Stimulated activated CD4-positive, alpha-beta T cell treated with anti-CD3 and anti-CD28 coated beads, Interleukin-1b, Interleukin-23, amount 100 ng/mL, for 1 hour (primary cell): Measurements from ENCODE around the gene EFEMP2.
A peak's percentile ranks its signal among the peaks of the same experiment; 100 is the strongest.
"Not testable (repeated sequence)": the region's sequence is repeated elsewhere in the genome, so short reads cannot be mapped to it uniquely, and the experiment has no call there.

ENCODE experiments used
- DNase-seq, 2 donors: peaks; one replicate each; pipeline ENCODE4 v3.0.0-alpha.2; 2020; ENCODE audit warnings: low read depth in 2 of 2

Gene EFEMP2

GRCh38 chr11:65854852-65855837 is 17.5 kb downstream of the EFEMP2 start:
- DNase-seq: no peak

DNA sequence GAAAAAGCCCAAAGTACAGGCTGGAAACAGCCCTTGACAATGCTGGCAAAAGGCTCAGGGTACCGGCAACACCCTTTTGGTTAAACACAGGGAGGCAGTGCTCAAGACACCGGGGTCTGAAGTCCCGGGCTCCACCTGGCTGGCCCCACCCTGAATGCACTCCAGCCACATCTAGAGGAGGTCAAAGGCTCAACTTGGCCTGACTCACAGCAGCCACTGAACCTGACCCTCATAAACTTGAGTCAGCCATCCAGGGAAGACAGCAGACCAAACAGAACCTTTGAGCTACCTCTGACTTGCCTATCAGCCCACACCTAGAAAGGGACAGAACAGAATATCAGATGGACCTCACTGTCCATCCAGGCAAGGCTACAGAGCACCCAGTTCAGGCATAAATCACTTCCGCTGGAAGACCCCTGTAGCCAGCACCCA is 18.4 kb downstream of the EFEMP2 start:
- DNase-seq: no peak

DNA sequence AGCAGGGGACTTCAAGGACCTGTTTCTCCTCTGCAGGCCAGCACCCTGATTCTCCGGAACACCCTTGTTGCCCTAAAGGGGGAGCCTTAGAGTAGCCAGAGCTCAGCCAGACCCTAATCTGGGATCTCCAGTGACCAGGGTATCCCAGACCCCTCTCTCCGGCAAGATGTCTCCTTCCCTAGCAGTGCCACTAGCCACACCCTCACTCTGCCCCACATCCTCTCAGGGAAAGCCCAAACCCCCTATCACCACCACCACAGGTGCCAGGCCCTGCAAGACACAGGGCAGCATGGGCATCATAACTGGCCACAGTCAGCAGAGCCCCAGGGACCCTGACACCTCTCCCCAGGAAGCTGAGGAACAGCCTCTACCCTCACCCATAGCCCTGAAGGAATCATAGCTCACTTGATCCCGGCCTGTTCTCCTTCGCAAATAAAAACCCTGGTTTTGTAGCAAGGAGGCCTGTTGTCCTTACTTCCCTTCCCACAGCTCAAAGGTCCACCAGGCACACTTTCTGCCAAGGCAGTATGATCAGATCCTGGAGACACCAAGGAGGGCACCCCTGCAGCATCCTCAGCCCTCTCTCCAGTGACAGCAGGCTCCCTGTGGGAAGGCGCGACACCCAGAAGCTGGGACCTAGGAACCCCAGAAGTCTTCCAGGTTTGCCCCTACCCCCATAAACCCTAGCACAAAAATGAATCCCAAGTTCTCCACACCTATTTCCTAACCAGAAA is 19.2 kb downstream of the EFEMP2 start:
- DNase-seq: no peak

- no peak for DNase-seq
Observed at GRCh38 chr11:65852508-65853245, 19.9 kb downstream of the EFEMP2 start.

DNA sequence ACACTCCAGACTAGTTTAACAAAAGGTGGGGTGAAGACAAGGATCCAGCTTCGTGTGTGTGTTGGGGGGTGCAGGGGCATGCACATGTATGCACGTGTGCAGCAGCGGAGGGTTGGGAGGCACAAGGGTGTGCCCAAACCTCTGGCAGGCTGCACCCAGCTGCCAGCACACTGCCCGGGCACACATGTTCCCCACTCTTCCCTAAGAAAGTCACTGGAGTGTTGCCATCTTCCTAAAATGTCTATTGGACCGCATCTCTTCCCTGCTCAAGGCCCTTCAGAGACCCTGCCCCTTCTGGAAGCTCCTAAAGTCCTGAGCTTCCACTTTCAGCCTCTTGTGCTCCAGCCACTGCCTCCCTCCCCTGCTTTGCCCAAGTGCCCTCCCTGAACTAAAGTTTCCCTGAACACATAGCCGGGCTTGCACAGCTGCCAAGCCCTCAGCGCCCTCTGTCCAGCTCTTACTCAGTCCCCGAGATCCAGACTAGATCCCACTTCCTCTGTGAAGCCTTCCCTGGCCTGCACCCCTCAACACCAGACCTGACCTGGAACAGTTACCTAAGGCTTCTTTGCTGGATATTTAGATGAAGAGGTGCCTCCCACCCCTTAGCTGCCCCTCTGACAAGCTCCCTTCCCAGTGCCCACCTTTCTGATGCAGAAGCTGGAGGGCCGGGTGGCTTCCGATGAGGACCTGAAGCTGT is 20.6 kb downstream of the EFEMP2 start:
- no peak for DNase-seq

- DNase-seq: no peak
Observed at GRCh38 chr11:65851083-65851579, 21.5 kb downstream of the EFEMP2 start.

DNA sequence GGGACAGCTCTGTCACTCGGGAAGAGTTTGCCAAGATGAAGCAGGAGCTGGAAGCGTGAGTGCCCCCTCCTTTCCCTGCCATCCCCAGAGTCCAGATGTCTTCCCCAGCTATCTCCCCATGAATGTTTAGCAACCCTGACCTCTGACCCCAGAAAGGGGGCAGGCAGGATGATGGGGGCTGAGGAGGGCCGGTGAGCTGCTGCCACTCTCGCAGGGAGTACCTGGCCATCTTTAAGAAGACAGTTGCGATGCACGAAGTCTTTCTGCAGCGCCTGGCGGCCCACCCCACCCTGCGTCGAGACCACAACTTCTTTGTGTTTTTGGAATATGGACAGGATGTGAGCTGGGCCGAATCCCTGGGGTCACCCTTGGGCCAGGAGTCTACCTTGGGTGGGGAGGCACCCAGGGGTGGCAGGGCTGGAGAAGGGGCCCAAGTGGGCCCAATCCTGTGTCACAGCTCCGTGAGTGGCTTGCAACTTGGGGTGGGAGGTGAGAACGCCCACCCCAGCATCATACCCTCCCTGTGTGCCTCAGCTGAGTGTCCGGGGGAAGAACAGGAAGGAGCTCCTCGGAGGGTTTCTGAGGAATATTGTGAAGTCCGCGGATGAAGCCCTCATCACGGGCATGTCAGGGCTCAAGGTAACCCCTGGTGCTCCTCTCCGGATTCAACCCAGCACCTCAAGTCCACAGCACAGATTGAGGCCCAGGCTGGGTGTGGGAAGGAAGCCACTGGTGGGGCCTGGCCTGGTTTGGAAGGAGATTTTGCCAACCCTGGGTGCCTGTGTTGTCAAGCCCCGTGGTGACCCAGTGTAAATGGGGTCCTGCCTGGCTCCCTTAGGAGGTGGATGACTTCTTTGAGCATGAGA is 22.1 kb downstream of the EFEMP2 start:
- DNase-seq: no peak

- no peak for DNase-seq
Observed at GRCh38 chr11:65849771-65850216, 22.8 kb downstream of the EFEMP2 start.

GRCh38 chr11:65849366-65849765 is 23.2 kb downstream of the EFEMP2 start:
- DNase-seq: no peak

GRCh38 chr11:65848693-65849092 is 23.9 kb downstream of the EFEMP2 start:
- not testable (repeated sequence) for DNase-seq

DNA sequence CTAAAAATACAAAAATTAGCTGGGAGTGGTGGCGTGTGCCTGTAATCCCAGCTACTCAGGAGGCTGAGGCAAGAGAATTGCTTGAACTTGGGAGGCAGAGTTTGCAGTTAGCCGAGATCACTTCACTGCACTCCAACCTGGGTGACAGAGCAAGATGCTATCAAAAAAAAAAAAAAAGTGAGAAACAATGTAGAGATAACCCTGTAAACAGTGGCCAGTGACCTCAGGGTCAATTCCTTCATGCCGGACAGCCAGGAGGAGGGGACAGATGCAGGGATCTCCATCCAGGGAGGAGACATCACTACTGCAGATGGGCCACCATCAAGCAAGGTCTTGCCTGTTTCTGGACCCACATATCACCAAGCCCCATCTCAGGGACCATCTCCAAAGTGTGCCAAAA is 24.9 kb downstream of the EFEMP2 start:
- no peak for DNase-seq

DNA sequence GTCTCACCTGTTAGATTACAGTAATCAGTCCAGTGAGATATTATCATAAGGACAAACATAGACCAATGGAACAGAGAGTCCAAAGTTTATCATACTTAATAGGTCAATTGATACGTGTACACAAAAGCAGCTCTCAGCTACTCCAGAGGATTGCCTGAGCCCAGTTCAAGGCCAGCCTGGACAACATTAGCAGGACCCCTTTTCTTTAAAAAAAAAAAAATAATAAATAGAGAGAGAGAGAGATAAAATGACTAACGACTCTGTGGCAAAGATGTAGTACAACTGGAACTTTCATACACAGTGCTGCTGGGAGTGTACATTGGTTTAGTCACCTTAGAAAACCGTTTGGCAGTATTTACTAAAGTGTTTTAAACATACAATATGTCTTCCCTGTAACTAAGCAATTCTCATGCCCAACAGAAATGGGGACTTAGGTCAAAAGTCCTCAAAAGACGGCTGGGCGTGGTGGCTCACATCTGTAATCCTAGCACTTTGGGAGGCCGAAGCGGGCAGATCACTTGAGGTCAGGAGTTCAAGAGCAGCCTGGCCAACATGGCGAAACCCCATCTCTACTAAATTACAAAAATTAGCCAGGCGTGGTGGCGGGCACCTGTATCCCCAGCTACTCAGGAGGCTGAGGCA is 28.2 kb downstream of the EFEMP2 start:
- no peak for DNase-seq

- DNase-seq: no peak
Observed at GRCh38 chr11:65843811-65844210, 28.8 kb downstream of the EFEMP2 start.

GRCh38 chr11:65842144-65842543 is 30.5 kb downstream of the EFEMP2 start:
- no peak for DNase-seq

GRCh38 chr11:65834202-65834601 is 38.4 kb downstream of the EFEMP2 start:
- DNase-seq: no peak

DNA sequence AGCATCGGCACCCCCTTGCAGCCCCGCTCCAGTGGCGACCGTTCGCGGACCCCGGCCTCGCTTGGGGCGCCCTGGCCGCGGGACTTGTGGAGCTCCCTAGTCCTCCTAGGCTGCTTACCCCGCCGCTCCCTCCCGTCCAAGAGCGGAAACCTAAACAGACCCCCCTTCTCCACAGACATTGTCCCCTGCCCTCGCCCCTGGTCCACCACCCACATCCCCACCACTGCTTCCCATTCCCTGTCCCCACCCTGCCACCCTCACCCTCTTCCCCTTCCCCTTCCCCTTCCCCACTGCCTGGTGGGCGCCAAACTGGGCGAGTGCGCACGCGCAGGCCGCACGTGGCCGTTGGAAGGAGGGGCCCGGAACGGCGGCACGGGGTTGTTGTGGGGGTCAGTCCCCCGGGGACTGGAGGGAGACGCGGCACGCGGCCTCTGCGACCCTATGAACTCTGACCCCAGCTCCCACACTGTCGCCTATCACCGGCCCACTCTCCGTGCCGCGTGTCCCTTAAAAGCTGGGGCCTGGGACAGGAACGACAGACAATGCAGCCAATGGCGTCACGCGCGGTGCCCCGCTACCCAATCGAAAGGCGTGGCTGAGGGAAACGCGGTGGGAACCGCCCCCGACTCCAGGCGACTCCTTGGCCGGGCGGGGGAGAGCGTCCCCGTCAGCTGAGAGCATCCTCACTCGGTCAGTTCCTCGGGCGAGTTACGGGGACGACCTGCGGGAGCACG is 39.1 kb downstream of the EFEMP2 start, which contains the start of gene SNX32:
Gene SNX32 (plus strand): TSS at position 667 of the 734 bp plus-strand sequence. CDS start 103 bp downstream, outside the sequence.
- peak; percentile 83 to 85 for DNase-seq

DNA sequence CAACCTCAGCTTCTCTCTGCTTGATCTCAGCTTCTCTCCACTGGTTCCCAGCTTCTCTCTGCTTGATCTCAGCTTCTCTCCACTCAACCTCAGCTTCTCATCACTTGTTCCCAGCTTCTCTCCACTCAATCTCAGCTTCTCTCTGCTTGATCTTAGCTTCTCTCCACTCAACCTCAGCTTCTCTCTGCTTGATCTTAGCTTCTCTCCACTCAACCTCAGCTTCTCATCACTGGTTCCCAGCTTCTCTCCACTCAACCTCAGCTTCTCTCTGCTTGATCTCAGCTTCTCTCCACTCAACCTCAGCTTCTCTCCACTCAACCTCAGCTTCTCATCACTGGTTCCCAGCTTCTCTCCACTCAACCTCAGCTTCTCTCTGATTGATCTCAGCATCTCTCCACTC is 40.4 kb downstream of the EFEMP2 start:
- DNase-seq: not testable (repeated sequence)

GRCh38 chr11:65829459-65829858 is 43.1 kb downstream of the EFEMP2 start:
- no peak for DNase-seq
